DOHH2 (cell line): ENCODE data around the gene UGT1A8.

Source experiments
- EZH2phosphoT487 ChIP-seq: fragments of 200-600 bp; sonication (generic); IDR thresholded peaks from 2 replicates; pipeline ENCODE4 v1.6.1; 2017; ENCODE audit warnings: borderline replicate concordance, mild to moderate bottlenecking, antibody characterized with exemption, low read length, moderate library complexity, mixed read lengths
- TF ChIP-seq, protein P1 (sequence below): fragments of 200-600 bp; sonication (generic); IDR thresholded peaks from one replicate; pipeline ENCODE4 v1.5.1; 2014; ENCODE audit warnings: antibody characterized with exemption, mild to moderate bottlenecking, low read depth, low read length; ENCODE audit not compliant: poor library complexity, severe bottlenecking

DNA sequence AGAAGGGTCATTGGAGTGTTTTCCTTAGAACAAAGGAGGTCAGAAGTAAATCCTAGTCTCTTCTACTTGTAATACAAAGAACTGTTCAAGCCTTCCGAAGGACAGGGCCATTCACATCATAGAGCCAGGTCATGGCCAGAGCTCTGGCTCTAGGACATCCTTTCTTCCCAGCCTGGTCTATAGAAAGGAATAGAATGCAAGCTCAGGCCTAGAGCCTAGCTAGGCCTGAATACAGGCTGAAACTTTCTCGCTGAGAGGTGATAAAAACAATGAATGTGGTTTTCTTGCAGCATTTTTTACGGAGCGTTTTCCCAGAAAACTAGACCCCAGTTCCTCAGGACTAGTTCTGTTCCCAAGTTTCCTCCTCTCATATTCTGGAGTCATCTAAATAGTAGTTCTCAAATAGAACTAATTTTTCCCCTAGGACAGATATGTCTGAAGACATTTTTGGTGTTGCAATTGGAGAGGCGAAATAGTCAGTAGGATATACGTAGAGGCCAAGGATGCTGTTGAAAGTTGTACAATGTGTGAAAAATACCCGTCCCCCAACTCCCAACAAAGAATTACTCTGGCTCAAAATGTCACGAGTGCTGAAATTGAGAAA is 82.1 kb downstream of the UGT1A8 start:
- TF ChIP-seq, protein P1, sequence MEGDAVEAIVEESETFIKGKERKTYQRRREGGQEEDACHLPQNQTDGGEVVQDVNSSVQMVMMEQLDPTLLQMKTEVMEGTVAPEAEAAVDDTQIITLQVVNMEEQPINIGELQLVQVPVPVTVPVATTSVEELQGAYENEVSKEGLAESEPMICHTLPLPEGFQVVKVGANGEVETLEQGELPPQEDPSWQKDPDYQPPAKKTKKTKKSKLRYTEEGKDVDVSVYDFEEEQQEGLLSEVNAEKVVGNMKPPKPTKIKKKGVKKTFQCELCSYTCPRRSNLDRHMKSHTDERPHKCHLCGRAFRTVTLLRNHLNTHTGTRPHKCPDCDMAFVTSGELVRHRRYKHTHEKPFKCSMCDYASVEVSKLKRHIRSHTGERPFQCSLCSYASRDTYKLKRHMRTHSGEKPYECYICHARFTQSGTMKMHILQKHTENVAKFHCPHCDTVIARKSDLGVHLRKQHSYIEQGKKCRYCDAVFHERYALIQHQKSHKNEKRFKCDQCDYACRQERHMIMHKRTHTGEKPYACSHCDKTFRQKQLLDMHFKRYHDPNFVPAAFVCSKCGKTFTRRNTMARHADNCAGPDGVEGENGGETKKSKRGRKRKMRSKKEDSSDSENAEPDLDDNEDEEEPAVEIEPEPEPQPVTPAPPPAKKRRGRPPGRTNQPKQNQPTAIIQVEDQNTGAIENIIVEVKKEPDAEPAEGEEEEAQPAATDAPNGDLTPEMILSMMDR, result no peak
- TF ChIP-seq EZH2phosphoT487, result no peak
